ENCODE results near the gene ARHGEF10L. TPM values are rescaled to one million over a fixed set of nuclear protein-coding genes. Genes with fewer than 3 reads are reported as not detected.

Gene ARHGEF10L
- total RNA-seq, 1 donor from 2014 or later: 89.8 TPM

DNA sequence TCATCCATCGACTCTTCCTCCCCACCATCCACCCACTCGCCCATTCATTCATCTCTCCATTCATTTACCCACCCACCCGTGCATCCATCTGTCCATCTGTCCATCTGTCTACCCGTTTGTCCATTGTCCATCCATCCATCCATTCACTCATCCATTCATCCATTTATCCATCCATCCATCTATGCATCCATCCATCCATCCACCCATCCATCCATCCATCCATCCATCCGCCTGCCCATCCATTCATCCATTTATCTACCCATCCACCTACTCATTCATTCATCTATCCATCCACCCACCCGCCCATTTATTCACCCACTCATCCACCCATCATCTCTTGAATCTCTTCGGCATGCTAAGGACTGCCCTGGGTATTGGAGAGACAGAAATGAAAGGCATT lies 18.5 kb downstream of the ARHGEF10L start:
- no peak for DNase-seq
- Mint-ChIP-seq H3K27ac (ENCODE audit: unreplicated experiment) (no peak overlapping the region), H3K4me1 (ENCODE audit: low read depth, unreplicated experiment) (peaks cover 22% of the 10 kb centered on the region), H3K4me3 (ENCODE audit: unreplicated experiment) (no peak overlapping the region), H3K9me3 (ENCODE audit: unreplicated experiment) (peaks cover 6% of the 10 kb centered on the region), H3K36me3 (ENCODE audit: unreplicated experiment) (no peaks in the 10 kb centered on the region), H3K27me3 (ENCODE audit: unreplicated experiment) (peaks cover 7% of the 10 kb centered on the region)
- no peak for TF ChIP-seq CTCF (IDR thresholded peaks at IDR 0.05; ENCODE audit: partially characterized antibody, unreplicated experiment)

DNA sequence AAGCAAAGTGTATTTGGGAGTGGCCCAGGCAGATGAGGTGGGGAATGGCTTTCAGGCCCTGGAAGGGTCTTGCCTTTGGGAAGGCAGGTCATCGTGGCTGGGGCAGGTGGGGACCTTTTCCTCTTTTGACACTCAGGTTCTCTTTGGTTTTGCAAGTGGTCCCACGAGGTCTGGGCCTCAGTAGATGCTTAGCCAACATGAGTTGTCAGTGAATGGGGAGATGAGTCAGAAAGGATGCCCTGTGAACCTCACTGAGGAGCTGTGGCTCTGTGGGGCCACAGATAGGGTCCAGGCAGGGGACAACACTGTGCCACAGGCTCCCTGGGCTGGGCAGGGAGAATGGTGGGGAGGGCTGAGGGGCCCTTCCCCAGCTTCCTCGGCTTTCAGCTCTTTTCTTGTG lies 19.0 kb downstream of the ARHGEF10L start:
- Mint-ChIP-seq H3K27me3 (ENCODE audit: unreplicated experiment) (peaks cover 7% of the 10 kb centered on the region), H3K4me1 (ENCODE audit: low read depth, unreplicated experiment) (peaks cover 25% of the 10 kb centered on the region)

DNA sequence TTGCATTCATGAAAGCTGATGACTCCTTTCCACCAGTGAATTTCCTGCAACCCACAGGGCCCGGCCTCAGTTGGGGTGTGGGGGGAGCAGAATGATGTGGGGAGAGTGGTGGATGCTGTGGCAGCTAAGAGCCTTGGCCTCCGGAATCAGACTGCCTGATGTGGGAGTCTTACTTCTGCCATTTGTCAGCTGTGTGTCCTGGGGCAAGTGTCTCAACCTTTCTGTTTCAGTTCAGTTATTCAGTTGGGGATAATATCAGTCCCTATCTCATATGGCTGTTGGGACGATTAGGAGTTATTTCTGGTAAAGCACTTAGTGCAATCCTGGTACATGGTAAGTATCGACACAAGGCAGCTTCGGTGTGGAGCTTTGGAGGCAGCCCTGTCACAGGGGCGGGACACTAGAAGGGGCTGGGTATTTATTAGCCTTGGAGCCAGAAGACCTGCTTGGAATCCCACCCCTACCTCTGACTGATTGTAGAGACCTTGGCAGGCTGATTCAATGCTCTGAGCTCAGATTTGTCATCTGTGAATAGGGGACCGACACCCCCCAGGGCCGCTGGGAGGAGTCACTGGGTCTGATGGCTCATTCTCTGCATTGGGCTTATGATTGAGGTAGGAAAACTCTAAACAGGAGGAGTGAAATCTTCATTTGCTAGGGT lies 19.6 kb downstream of the ARHGEF10L start:
- no peak for DNase-seq
- H3K4me1 Mint-ChIP-seq (ENCODE audit: low read depth, unreplicated experiment): peaks cover 29% of the 10 kb centered on the region
- H3K9me3 Mint-ChIP-seq (ENCODE audit: unreplicated experiment): peaks cover 6% of the 10 kb centered on the region
- no peak overlapping the region for H3K4me3 Mint-ChIP-seq (ENCODE audit: unreplicated experiment)
- H3K36me3 Mint-ChIP-seq (ENCODE audit: unreplicated experiment): no peaks in the 10 kb centered on the region
- peaks cover 5% of the 10 kb centered on the region for H3K27me3 Mint-ChIP-seq (ENCODE audit: unreplicated experiment)
- H3K27ac Mint-ChIP-seq (ENCODE audit: unreplicated experiment): no peak overlapping the region
- no peak for TF ChIP-seq CTCF (IDR thresholded peaks at IDR 0.05; ENCODE audit: partially characterized antibody, unreplicated experiment)

More for the DNA sequence above, 19.0 kb downstream of the ARHGEF10L start:
- Mint-ChIP-seq H3K4me3 (ENCODE audit: unreplicated experiment) (no peak overlapping the region), H3K27ac (ENCODE audit: unreplicated experiment) (no peak overlapping the region), H3K9me3 (ENCODE audit: unreplicated experiment) (peaks cover 6% of the 10 kb centered on the region), H3K36me3 (ENCODE audit: unreplicated experiment) (no peaks in the 10 kb centered on the region)
- DNase-seq: no peak
- TF ChIP-seq CTCF (IDR thresholded peaks at IDR 0.05; ENCODE audit: partially characterized antibody, unreplicated experiment): no peak

DNA sequence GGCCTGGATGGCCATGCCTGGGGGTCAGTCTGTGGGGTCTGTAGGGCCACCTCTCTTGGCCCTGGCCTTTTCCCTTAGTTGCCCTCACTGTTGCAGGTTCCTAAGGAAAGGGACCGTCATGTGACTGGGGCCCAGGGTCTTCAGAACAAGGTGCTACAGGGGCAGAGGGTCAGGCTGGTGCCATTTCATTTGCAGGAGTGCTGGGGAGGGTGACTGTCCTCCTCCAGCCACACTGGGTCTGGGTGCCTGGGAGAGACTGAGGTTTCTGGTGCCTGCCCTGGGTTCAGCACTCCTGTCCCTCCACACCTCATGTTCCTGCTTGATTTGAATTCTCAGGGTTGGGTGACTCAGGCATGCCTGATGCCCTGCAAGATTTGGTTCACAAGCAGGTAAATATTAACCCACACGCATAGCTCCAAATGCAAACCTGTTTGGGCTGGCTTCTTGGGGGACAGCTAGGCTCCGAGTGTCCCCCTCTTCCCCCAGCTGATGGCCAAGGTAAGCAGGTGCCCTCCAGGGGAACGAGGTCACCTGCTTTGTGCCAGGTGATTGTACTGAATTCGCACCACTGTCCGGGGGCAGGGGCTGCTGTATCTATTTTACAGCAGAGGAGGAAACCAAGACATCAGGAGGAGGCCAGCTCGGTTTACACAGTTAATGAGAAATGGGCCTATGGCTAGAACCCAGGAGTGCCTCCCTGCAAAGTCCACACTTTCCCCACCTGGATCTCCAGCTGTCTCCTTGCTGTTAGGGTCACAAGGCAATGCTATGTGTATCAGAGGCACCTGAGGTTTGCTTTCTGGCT lies 20.3 kb downstream of the ARHGEF10L start:
- Mint-ChIP-seq H3K4me3 (ENCODE audit: unreplicated experiment) (no peak overlapping the region), H3K4me1 (ENCODE audit: low read depth, unreplicated experiment) (peaks cover 29% of the 10 kb centered on the region), H3K36me3 (ENCODE audit: unreplicated experiment) (no peaks in the 10 kb centered on the region), H3K27ac (ENCODE audit: unreplicated experiment) (no peak overlapping the region), H3K27me3 (ENCODE audit: unreplicated experiment) (peaks cover 4% of the 10 kb centered on the region), H3K9me3 (ENCODE audit: unreplicated experiment) (peaks cover 6% of the 10 kb centered on the region)
- TF ChIP-seq CTCF (IDR thresholded peaks at IDR 0.05; ENCODE audit: partially characterized antibody, unreplicated experiment): no peak
- no peak for DNase-seq

DNA sequence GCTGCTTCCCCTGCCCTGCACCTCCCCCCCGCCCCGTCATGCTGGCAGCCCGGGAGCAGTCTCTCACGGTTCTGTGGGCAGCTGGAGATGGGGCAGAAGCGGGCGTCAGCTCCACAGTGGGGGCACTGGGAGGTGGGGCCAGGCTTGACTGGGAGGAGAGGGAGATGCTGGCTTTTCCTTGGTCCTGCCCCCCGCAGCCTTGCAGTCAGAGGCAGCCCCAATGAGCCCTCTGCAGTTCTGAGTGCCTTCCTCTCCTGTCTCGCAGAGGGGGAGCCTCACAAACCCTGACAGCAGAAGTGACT lies 21.7 kb downstream of the ARHGEF10L start:
- Mint-ChIP-seq H3K36me3 (ENCODE audit: unreplicated experiment) (no peaks in the 10 kb centered on the region), H3K4me3 (ENCODE audit: unreplicated experiment) (no peak overlapping the region), H3K9me3 (ENCODE audit: unreplicated experiment) (peaks cover 7% of the 10 kb centered on the region), H3K4me1 (ENCODE audit: low read depth, unreplicated experiment) (peaks cover 37% of the 10 kb centered on the region), H3K27ac (ENCODE audit: unreplicated experiment) (no peak overlapping the region), H3K27me3 (ENCODE audit: unreplicated experiment) (peaks cover 4% of the 10 kb centered on the region)
- DNase-seq: no peak
- no peak for TF ChIP-seq CTCF (IDR thresholded peaks at IDR 0.05; ENCODE audit: partially characterized antibody, unreplicated experiment)

Data from glutamatergic neuron (in vitro differentiated cells).